Measurements from ENCODE around the gene TDRD7.

GRCh38 chr9:97527626-97528528, 116.0 kb downstream of the TDRD7 start:
- TF ChIP-seq CTCF (IDR thresholded peaks at IDR 0.05) (no peak), POLR2A (IDR thresholded peaks at IDR 0.05) (no peak)
